GM12801 (cell line): Measurements from ENCODE around the gene AVPR2.

Experiments
- CTCF ChIP-seq: IDR thresholded peaks from one replicate; pipeline ENCODE4 v1.5.1; 2011; ENCODE audit warnings: control low read depth; ENCODE audit not compliant: insufficient read length; ENCODE audit errors: extremely low read depth

AVPR2 gene

GRCh38 chrX:153937056-153937455 lies 32.6 kb downstream of the AVPR2 start:
- TF ChIP-seq CTCF, result no peak

GRCh38 chrX:153938226-153938786 lies 33.8 kb downstream of the AVPR2 start:
- no peak for TF ChIP-seq CTCF

- TF ChIP-seq CTCF, result no peak
Observed at GRCh38 chrX:153939573-153939972, 35.1 kb downstream of the AVPR2 start.

GRCh38 chrX:153941336-153942252 lies 37.1 kb downstream of the AVPR2 start:
- TF ChIP-seq CTCF, result no peak

GRCh38 chrX:153944140-153944799 lies 39.8 kb downstream of the AVPR2 start, which contains the start of gene RENBP:
Gene RENBP (minus strand): TSS chrX:153944643. CDS start chrX:153944610, 33 bp downstream.
- no peak for TF ChIP-seq CTCF

GRCh38 chrX:153944800-153945150 lies 40.3 kb downstream of the AVPR2 start:
- no peak for TF ChIP-seq CTCF
